Measurements from ENCODE around the gene ABR.
A peak's percentile ranks its signal among the peaks of the same experiment; 100 is the strongest.
"Not testable (repeated sequence)": the region's sequence is repeated elsewhere in the genome, so short reads cannot be mapped to it uniquely, and the experiment has no call there.

Gene ABR

DNA sequence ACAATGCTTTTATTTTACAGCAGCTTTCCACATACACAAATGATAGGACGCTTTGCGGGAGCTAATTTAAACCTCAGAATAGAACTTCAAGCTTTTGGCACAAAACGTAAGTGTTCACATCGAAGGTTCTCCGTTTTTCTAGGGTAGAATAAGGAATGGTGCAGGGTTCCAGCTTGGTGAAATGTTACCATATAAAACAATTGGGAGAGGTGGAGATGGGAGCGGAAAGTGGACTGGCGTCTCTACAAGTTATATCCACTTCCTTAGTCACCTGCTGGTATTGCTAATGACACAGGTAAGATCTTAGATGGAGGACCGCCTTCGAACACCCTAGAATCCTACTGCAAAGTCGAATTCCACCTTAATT lies 198.5 kb downstream of the ABR start:
- no peak for DNase-seq (ENCODE audit: low spot score)

DNA sequence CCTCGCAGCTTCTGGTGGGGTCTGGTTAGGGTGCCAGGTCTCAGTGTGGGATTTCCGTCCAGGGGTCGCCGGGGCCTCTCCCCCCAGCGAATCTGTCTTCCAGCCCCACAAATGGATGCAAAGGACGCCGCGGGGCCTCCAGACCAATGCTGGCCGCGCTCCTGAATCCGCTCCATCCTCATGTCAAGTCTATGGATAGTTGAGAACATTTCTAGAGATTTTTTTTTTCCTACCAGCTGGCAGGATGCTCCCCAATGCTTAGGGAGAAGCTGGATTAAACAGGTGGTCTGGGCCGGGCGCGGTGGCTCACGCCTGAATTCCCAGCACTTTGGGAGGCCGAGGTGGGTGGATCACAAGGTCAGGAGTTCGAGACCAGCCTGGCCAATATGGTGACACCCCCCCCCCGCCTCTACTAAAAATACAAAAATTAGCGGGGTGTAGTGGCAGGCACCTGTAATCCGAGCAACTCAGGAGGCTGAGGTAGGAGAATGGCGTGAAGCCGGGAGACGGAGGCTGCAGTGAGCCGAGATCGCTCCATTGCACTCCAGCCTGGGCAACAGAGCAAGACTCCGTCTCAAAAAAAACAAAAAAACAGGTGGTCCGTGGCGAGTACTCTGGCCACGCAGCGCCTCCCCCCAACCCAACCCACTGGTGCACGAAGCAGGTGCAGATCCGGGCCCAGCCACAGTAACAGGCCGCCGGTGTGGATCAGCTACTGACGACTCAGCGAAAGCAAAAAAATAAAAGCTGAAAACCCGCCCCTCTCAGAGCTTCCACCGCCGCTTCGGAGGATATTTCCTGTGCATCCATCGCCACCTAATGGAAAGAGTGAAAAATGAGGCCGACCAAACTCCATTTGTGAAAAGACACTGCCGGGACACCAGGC lies 199.1 kb downstream of the ABR start:
- peak; percentile 92 for DNase-seq (ENCODE audit: low spot score)

DNA sequence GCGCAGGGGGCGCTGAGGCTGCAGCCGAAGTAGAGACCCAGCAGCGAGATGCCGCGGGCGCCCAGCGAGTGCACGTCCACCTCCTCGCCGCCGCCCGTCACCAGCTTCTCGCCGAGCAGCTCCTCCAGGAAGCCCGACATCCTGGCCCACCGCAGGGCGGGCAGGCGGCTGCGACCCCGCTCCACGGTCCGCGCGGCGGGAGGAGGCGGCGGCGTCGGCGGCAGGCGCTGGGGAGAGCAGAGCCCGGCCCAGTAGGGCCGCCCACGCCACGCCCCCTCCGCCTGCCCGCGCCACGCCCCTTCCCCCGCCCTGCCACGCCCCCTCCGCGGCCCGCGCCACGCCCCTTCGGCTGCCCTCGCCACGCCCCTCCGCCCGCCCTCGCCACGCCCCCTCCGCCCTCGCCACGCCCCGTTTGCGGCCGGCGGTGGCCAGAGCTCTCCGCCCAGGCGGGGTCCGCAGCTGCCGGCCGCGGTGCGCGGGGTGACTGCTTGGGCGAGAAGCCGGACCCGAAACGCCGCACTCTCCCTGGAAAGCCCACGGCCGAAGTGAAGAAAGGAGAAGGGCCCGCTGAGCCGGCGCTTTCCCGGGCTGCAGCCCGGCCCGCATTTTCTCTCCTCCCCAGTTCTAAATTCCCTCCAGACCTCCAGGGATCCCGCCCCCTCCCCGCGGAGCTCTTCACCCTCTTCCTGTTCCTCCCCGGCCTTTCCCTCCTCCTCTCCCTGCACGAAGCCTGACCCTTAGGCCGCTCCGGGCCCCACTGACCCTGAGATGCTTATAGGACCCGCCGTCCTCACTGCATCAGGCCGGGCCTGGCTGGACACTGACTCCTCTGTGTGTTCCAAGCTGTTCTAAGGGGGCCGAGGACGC lies 200.0 kb downstream of the ABR start, which contains the start of gene NXN:
TSS of gene NXN (minus strand) at position 238 of the 867 bp plus-strand sequence.
- peak; percentile 49 for DNase-seq (ENCODE audit: low spot score)

DNA sequence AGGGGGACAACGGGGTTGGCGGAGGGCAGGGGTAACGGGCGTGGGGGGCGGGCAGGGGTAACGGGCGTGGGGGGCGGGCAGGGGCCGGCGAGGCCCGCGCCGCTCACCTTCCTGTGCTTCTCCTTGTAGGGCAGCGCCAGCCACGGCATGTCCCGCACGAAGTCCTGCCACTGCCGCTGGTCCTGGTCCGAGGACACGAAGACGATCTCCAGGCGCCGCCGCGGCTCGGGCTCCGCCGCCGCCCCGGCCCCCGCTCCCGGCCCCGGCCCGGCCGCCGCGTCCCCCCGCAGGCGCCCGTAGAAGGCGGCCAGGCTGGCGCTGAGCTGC lies 200.6 kb downstream of the ABR start:
- DNase-seq (ENCODE audit: low spot score): no peak

DNA sequence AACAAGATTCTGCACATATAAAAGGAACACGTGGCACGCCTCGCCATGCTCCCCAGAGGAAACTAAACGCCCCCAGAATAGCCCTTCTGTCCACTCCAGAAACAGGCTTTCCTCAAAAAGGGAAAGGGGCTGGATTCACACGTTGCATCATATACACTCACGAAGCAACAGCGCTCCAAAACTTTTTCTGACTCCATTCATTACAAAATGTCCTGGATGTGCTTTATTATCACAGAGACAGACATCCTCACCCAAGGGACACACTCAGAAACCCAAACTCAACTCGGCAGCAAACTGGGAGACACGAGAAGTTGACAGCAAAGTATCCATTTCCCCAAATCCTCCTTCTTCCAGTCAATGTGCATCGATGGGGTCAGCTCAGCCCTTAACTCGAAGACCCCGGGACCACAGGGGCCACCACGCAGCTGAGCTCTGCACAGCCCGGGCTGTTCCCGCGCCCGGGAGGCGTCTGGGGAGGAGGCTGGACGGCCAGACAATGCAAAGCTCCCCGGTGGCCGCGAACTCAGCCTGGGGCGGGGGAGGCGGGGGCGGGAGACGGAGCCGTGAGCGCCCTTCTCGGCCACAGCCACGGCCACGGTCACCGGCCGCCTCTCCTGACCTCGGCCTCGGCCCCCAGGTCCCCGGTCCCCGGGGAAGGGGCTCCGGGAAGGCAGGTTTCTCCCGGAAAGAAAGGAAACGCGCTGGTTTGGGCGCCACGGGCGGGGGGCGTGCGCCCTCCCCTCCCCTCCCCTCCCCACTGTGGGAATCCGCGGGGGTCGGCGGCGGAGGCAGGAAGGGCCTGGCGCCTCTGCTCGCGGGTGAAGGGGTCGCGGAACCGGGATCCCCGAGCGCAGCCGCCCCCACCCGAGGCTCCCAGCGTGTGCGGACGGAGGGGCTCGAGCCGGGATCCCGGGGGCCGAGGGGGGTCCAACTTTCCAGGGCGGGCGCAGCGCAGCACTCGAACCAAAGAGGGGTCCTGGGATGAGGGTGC lies 201.4 kb downstream of the ABR start:
- no peak for DNase-seq (ENCODE audit: low spot score)

DNA sequence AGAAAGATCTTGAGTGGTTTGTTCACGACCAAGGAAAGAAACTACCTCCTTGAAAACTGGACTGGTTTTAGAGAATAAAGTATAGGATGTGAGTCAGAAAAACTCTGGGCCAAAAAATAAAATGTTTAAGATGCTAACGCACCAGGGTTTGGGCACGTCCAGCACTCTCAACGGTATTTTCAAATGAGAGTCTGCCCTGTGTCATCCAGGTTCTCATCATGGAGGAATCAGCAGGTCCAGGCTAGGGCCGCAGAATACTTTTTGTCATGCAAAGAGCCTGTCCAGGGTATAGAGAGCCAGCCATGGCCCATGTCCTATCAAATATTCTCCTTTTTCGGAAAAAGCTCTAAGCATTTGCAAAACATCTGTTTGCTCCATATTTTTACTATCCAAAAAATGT lies 202.6 kb downstream of the ABR start:
- DNase-seq (ENCODE audit: low spot score): no peak

DNA sequence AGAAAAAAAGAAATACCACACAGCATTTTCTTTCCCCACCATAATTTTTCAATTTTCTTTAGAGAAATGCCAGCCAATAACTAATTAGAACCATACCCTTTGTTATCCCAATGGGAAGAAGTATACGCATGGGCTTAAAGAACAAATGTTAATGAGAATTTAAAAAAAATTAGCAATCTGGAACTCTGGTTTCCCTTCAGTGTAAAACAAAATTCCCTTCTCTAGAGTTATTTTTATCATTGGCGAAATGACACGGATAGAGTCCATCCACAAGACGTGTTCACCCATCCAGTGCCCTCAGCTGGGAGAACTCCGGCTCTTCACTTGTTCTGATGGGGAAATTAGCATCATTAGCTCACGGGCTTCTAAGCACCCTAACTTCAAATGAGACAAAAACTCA lies 203.5 kb downstream of the ABR start:
- DNase-seq (ENCODE audit: low spot score): no peak

DNA sequence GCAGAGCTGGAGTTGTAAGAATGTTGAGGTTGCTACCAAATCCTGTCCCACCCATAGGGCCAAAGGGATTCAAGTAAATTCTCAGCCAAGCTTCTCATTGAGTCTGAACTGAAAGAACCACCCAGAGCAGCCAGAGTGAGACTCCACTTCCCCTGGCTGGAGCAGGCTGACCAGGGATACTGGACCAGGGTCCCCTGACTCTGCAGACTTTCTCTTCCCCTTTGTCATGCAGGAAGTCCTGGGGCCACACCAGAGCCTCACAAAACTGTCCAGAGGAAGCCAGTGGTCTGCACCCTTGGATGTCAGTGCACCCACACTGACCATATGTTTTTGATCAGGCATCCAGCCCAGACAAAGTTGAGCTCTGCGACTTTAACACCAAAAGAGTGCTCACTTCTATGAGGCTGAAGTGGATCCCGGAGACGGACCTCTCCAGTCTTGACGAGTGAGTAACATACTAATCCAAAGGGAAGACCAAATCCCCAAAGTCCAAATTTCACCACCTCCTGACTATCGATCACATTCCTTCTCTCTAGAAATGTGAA lies 204.3 kb downstream of the ABR start:
- DNase-seq (ENCODE audit: low spot score): no peak

DNA sequence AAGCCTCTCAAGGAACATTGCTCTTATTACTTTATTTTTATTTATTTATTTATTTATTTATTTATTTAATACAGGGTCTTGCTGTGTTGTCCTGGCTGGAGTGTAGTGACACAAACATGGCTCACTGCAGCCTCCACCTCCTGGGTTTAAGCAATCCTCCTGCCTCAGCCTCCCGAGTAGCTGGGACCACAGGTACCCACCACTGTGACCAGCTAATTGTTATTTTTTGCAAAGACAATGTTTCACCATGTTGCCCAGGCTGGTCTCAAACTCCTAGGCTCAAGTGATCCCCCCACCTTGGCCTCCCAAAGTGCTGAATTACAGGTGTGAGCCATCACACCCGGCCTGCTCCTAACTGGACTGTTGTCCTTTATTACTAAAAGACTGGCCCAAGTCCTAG lies 205.0 kb downstream of the ABR start:
- DNase-seq (ENCODE audit: low spot score): not testable (repeated sequence)

DNA sequence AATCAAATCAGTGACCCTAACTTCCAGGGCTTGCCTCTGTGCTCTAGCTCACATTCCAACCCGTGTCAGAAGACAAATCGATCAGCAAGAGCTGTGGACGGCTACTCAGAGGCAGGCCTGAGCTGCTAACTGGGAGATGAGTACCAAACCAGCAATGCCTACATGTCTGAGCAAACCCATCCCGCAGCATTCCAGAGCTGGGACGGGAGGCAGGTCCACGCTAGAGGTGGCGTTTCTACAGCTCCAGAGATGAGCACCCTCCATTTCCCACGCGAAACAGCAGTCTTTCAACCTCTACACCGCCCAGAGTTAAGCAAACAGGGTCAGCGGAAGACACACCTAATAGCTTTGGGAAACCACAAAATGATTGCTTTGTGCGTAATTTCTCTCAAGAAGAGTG lies 206.7 kb downstream of the ABR start:
- DNase-seq (ENCODE audit: low spot score): no peak

DNA sequence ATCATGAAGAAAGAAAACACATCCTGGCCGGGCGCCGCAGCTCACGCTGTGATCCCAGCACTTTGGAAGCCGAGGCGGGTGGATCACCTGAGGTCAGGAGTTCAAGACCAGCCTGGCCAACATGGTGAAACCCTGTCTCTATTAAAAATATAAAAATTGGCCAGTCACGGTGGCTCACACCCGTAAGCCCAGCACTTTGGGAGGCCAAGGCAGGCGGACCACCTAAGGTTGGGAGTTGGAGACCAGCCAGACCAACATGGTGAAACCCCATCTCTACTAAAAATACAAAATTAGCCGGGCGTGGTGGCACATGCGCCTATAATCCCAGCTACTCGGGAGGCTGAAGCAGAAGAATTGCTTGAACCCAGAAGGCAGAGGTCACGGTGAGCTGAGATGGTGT lies 207.9 kb downstream of the ABR start:
- not testable (repeated sequence) for DNase-seq (ENCODE audit: low spot score)

DNA sequence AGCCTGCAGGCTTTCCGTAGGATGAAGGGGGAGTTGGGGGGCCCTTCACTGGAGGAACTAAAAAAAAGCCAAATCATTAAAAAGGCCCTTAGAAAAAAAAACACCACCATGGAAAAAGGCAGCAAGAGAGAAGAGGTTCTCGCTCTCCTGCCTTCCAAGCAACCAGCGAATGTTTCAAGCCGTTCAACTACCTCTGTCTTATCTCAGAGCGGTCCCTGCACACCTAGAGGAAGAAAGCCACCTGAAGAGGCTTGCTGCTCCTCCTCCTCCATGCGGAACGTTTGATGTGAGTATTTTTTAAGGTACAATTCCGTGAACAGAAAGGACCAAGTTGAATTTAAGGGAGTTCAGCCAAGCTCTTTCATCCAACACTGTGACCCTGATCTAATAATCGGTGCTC lies 209.4 kb downstream of the ABR start:
- DNase-seq (ENCODE audit: low spot score): no peak

DNA sequence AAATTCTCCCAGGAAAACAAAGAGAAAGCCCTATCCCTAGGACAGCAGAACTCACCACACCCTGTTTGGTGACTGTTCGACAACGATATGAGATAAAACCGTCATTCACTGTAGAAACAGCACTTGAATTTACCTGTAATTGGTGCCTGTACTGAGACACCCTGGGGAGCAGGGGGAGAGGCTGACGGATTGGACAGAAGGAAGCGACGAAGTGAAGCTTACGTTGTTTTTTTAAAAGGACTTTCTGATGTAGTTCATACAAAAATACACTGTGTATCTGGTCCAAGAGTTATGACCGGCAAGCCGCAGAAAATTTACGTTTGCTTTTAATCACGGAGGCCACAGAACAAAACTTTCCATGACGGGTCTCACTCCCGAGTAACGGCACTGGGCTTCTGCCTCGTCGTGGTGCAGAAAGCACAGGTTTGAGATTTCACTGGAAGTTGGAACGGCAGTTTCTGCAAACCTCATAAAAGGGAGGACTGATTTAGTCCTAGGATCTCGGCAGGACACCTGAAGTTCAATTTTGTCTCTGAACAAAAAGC lies 209.9 kb downstream of the ABR start:
- DNase-seq (ENCODE audit: low spot score): no peak

DNA sequence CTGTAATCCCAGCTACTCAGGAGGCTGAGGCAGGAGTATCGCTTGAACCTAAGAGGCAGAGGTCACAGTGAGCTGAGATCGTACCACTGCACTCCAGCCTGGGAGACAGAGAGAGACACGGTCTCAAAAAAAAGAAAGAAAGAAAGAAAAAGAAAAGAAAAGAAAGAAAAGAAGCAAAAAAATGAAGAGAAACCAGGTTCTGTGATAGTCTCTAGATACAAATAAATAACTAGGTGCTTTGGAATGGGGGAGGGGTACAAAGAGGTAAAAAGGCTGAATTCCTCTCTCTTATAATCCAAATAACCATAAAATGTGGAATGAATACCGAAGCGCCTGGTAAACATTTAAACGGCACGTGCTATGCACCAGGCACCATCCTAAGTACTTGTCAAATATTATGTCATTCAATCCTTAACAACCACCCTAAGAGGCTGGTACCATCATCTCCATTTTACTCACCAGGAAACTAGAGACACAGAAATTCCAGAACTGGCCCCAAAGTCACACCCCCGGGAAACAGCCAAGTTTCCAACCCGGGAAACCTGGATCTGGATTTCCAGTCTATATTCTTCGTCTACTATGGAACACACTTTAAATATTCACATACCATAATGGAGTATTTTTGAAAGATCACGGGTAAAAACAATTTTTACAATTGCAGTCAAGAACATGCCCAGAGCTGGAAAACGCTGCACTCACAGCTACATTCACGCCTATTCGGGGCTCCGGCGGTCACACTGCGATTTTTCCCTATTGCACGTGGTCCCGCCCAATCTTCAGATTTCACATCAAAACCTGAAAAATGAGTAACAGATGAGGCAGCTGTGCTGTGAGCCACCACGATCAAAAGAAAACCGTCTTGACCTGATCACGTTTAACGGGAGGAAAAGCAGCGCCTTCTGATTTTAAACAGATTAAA lies 210.7 kb downstream of the ABR start:
- no peak for DNase-seq (ENCODE audit: low spot score)

DNA sequence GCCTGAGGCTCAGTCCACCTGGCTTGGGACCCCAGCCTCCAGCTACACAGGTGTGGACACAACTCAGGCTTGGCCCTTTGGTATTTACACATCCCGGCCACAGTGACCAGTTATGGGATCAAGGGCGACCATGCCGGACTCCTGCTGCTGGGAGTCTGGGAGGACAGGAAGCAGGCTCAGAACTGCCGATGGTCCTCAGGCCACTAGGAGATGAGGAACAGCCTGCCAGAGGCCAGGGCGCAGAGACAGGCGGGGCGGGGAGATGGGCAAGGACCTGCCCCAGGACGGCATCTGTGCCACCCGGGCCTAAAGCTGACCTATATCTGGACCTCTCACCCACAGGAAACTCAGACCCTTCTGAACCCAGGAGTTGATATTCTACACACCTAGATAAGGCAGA lies 212.7 kb downstream of the ABR start:
- no peak for DNase-seq (ENCODE audit: low spot score)

DNA sequence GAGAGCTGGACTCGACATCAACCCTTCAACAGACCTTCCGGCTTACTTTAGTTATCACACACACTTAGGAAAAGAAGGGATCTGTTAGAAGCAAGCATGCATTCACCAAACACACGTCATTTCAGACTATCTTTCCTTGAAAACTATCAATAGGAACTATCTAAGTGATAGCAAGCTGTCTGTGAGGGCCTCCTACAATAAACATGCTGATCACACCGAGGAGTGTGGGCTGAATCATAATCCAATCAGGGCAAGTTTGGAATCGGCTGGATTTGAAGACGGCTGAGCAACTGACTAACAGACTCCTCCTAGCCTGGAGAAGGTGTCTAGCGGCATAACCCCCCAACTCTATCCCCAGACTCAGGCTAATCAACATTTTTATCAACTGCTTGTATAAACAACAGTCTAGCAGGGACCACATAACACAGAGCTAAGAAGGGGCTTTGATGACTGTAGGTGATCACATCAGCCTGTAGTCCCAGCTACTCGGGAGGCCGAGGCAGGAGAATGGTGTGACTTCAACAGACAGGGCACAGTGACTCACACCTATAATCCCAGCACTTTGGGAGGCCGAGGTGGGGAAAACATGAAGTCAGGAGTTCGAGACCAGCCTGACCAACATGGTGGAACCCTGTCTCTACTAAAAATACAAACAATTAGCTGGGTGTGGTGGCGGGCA lies 214.3 kb downstream of the ABR start:
- DNase-seq (ENCODE audit: low spot score): no peak

DNA sequence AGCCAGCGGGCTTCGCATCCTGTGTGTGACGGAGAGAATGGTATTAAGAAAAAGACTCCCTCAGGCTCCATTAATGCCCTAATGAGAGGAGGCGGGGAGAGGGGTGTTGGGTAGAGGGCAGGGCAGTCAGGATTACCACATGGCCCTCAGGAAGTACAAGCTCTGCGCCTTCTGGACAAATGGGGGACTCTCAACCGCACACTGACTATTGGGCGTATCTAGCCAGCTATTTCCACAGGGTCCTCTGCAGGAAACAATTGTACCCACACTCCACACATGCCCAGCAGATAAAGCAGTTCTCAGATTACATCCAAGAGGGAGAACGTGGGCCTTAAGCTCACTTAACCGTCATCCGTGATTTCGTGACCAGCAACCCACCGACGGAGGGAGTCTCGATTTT lies 214.9 kb downstream of the ABR start:
- no peak for DNase-seq (ENCODE audit: low spot score)

DNA sequence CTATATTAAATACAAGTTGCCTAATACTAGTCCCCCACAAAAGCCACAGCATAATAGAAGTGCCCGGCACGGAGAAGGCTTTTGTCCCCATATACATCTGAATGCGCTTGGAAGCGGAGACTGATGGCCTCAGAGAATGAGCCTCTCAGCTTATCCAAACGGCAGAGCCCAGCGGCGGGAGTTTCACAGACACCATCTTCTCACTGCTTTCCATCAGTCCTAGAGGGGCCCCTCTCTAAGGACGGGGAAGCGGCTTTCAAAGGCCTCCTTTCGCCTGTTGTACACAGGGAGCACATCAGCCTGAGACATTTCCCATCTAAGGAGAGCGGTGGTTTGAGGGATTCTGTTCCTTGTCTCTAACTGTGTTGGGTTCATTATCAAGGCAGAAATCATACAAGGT lies 217.1 kb downstream of the ABR start:
- no peak for DNase-seq (ENCODE audit: low spot score)

DNA sequence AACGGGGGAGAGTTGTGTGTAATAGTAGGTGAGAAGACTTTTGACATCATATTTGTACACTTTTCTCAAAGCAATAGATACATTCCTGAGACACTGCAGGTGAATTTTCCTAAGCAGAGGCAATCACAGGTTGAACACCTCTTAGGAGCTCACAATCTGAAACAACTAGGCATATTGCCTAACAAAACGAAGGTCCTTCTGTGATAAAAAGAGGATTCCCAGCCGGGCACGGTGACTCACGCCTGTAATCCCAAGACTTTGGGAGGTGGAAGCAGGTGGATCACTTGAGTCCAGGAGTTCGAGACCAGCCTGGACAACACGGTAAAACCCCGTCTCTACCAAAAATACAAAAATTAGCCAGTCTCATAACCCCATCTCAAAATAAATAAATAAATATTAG lies 217.6 kb downstream of the ABR start:
- no peak for DNase-seq (ENCODE audit: low spot score)

Measured in NAMALWA (cell line).